Measurements from ENCODE around the gene MTMR2.
A peak's percentile ranks its signal among the peaks of the same experiment; 100 is the strongest.
"Not testable (repeated sequence)": the region's sequence is repeated elsewhere in the genome, so short reads cannot be mapped to it uniquely, and the experiment has no call there.

The MTMR2 gene

DNA sequence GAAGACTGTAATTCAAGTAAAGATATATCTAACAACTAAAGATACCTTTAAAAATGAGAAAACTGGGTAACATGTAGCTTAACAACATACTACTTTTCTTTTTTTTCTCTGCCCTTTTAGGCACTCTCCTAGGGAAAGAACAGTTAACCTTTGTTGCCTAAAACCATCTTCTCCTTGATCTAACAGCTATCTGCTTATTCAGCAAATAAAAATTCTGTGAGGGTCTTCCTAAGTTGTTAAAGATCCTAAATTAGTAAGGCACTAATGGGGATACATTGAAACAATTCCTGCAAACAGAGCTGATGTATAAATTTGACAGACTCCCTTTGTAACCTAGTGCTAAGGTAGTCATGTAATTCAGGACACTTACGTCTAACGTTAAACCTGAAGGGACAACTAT is 39.1 kb downstream of the MTMR2 start:
- DNase-seq (ENCODE audit: low spot score), result no peak

DNA sequence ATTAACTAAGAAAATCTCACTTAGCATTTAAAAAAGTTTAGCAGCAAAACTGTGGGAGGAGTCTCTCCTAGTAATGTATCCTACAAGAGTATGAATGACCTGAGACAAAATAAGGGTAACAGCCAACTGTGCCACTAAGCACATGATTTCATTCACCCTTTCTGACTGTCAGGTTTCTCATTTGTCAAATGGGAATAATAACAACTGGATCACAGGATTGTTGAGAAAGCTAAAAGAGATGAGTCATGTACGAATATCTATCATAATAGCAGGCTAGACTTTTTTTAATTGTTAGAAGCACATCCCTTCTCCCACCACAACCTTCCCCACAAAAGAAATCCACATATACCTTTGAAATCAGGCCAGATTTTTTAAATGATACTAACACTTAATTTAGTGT is 39.5 kb downstream of the MTMR2 start:
- DNase-seq (ENCODE audit: low spot score), result no peak

DNA sequence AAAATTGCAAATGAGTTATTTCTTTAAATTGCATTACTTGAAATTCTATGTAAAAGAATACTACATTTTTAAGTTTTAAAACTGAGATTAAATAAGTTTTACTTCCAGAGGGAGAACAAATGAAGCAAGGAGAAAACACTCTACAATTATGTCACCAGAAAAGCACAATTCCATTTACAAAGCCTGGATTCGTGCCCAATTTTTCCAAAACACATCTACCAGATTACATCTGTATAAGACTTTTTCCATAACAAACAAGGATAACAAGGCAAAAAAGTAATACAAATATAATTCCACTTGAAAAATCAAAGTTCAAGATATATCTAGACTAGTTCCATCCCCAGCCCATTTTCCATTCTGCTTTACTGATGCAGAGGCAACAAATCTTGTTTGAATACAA is 40.5 kb downstream of the MTMR2 start:
- DNase-seq (ENCODE audit: low spot score), result no peak

DNA sequence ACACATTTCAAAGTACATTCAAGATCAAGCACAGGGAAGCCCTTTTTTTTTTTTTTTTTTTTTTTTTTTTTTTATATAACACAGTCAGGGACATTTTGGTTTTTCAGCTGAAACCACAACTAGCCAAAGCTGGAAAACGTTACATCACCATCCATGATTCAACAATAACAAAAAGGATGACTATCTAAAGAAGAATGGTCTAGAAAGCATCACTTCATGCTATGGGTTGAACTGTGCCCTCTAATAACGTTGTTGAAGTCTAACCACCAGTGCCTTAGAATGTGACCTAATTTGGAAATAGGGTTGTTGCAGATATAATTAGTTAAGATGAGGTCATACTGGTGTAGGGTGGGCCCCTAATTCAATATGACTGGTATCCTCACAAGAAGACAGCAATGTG is 46.6 kb downstream of the MTMR2 start:
- DNase-seq (ENCODE audit: low spot score), result no peak

DNA sequence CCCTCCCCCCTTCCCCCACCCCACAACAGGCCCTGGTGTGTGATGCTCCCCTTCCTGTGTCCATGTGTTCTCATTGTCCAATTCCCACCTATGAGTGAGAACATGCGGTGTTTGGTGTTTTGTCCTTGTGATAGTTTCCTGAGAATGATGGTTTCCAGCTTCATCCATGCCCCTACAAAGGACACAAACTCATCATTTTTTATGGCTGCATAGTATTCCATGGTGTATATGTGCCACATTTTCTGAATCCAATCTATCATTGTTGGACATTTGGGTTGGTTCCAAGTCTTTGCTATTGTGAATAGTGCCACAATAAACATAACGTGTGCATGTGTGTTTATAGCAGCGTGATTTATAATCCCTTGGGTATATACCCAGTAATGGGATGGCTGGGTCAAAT is 53.0 kb downstream of the MTMR2 start:
- DNase-seq (ENCODE audit: low spot score), result not testable (repeated sequence)

DNA sequence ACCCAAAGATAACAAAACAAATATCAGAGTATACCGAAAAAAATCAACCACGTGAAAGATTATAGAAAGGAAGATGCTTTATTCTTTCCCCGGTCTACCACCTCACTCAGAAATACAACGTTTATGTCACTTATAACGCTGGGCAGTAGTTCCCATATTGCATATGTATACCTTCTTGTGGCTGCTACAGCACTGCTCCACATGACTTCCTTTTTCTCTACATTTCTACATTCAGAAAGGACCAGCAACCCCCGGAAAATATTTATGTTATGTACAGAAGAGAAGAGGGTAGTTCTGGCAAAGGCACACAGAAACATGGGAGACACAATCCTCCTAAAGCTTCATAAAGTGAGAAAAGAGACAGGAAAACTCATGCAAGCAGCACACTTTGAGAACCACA is 56.8 kb downstream of the MTMR2 start:
- no peak for DNase-seq (ENCODE audit: low spot score)

DNA sequence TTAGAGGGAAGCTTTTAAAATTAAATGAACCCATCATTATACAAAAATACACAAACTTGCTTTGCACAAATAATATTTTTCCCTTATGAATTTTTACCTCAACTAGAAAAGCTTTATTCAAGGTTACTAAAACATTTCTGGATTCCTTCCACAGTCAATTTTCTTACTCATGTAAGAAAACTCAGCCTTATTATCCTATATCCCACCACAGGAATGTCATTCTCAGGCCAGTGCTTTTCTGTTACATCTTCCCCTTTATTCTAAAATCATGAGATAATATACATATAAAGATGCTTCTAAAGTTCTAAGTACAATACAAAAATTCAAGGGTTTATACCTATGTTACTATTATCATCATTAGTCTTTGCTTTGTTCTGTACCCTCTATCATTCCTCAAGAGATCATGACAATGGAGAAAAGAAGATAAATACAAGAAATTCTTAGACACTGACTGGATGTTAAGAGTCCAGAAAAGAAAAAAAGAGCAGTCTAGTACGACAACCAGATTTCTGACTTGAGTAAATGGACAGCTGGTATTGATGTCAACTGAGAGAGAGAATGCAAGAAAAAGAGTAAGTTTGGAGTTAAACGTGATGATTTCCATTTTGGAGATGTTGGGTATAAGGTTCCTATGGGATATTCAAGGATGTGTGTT is 60.3 kb downstream of the MTMR2 start:
- no peak for DNase-seq (ENCODE audit: low spot score)

DNA sequence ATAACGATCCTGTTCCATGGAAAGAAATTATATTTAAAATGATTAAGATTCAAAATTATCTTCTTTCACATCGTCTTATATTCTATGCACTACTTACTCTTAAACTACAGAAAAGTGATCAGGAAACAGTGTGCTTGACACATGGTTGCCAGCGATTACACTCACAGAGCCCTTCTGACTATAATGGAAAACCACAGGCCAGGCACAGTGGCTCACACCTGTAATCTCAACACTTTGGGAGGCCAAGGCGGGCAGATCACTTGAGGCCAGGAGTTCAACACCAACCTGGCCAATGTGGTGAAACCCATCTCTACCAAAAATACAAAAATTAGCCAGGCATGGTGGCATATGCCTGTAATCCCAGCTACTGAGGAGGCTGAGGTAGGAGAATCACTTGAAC is 63.9 kb downstream of the MTMR2 start:
- not testable (repeated sequence) for DNase-seq (ENCODE audit: low spot score)

DNA sequence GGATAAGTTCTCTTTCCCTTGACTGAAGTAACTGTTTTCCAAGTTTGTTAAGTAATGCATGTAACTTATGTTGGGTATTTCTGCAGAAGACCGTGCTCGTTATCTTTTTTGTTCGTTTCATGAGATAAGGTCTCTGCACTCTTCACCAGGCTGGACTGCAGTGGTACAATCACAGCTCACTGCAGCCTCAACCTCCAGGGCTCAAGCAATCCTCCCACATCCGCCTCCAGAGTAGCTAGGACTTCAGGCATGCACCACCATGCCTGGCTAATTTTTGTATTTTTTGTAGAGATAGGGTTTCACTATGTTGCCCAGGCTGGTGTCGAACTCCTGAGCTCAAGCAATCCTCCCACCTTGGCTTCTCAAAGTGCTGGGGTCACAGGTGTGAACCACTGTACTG is 69.5 kb downstream of the MTMR2 start:
- not testable (repeated sequence) for DNase-seq (ENCODE audit: low spot score)

DNA sequence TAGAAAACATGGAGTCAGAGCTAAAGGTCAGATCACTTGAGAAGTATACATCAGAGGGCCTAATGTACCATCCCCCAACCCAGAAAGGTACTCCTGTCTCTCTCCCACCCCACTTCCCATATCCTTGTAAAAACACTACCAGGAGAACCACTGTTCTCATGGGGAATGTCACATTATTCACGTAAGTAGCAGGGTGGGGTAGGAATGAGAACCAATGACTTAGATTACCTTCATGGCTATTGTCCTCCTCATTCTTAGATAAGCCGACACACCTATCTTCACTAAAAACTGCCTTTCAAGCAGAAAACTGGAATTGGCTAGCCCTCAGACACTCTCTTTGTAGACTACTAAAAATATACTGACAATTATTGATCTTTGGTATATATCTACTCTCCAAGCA is 70.0 kb downstream of the MTMR2 start:
- DNase-seq (ENCODE audit: low spot score), result no peak

DNA sequence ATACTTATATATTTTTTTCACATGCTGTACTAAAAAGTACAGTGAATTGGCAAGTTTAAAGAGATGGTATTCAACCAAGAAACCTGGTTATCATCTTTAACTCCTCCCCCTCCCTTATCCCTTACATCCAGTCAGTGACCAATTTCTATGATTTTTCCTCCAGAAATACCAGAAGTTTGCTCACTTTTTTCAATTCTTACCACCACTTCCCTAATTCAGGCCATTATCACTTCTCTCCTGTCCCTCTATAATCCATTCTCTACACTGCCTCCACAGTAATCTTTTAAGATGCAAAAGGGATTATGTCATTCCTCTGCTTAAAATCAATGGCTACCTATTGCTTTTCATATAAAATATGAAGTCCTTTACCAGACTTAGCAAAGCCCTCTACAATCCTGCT is 70.8 kb downstream of the MTMR2 start:
- DNase-seq (ENCODE audit: low spot score), result no peak

DNA sequence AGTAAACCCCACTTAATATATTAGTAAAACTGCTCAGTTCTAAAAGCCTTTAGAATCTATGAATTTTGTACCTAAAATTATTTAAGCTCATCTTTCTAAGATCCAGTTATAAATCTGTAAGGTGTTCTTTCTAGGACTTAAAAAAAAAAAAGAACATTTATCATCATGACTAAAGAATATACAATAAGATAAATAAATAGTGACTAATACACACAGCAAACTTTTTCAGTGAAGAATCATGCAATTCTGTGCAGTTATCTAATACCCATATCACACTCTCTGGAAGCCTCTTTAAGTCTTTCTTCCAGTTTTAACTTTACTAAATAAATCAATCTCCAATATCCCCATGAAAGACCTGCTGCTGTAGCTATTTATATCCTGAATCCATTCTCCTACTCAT is 73.8 kb downstream of the MTMR2 start:
- DNase-seq (ENCODE audit: low spot score), result no peak

DNA sequence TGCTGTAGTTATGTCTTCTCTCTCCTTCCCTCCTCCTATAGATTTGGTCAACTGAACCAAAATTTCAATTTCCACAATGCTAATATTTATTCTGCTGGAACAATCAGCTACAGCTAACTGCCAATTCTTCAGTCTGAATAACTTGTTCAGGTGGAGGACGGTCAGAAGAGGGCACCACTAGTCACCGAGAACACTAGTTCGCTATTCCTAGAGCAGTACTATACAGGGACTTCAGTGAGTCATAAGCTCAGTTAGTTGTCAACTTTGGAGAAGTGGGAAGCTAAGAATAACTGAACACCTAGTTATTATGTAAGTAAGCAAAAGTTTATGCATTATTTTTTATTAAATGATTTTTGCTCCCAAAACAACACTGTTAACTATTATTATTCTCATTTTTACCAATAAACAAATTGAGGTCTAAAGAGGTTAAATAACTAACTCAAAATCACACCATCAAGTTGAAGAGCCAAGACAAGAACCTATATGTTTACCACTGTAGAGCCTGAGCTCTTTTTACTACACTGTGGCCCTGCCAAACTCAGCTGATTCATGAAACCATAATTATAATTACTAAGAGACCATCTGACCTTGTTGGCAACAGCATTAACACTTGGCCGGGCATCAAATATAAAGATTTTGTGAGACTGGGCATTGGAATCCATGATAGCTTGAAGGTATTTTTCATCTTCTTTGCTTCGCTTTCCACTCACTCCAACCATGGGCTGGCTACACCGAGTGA is 74.7 kb downstream of the MTMR2 start:
- DNase-seq (ENCODE audit: low spot score), result peak; percentile 42

DNA sequence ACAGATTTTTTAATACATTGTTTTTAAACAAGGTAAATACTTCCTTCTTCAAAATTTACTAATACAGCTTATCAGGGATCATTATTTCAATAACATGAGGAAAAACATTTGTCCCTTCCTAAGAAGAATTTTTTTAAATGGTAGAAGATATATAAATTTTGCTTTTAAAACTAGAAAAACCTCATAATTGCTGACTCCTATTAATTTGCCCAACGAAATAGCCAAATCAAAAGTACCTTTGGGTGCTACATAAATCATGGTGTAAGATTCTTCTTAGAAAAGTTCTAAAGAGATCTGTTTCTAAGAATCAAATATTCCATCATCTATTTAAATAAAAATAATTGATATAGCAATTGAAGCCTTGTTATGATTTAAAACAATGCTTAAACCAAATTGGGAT is 78.7 kb downstream of the MTMR2 start:
- no peak for DNase-seq (ENCODE audit: low spot score)

DNA sequence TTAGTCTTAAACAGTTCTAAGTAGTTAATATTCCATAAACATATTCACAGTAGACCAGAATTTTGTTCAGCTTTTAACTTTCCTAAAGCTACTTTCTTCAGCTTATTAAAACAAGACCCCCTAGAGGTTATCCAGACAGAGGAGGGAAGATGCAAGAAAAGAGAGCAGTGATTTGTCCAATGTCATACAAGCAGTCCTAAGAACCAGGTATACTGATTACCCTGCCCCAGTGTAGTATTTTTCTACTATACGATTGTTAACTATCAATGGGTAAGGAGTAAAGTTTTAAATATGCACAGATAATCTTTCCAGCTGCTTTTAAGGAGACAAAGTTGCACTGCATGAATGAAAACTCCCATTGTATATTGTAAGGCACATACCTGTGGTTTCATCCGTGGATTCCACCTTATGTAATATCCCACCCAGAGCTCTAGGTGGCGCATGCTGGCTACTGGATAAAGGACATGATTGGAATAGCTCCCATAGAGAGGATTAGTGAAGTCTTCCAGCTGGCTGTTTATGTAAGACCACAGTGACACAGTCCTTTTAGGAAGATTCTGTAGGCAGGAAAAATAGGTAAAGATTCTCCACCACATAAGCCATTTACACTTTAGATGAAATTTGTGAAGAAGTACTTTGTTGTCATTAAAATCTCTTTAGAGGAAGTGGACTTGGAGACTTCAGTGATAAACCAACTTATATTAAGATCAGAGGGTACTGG is 88.0 kb downstream of the MTMR2 start:
- DNase-seq (ENCODE audit: low spot score), result peak; percentile 82

DNA sequence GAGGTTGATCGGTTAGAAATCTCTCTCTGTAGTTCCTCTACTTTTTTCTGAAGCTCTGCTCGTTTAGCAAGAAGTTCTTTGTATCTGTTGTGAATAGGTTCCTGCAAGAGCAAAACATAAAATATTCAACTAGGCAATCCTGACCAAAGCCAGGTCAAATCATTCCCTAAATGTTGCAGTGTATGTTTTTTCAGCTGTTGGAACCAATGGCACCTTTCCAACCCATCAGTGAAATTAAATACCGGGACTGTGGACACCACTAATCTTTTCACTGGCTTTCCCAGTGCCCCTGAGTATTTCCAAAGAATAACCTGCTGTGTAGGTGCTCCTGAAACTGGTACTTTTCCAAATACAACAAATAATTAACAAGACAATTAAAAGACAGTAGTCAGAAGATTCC is 88.6 kb downstream of the MTMR2 start:
- no peak for DNase-seq (ENCODE audit: low spot score)

DNA sequence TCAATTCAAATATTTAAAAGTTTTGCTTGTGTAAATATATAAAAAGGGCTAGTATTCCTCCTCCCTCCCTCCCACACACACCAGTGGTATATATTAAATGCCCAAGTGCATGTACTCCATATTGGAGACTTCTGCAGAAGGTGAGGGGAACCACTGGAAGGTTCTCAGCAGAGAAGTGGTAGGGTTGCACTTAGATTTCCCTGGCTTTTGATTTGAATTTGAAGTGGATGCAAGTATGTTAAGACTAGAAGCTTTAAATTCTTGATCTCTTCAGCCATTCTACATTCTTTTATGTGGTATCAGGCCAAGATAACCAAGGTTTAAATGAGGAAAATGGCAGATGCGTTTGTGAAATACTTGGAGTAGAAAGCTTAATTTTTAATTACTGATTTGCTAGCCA is 90.5 kb downstream of the MTMR2 start:
- no peak for DNase-seq (ENCODE audit: low spot score)

DNA sequence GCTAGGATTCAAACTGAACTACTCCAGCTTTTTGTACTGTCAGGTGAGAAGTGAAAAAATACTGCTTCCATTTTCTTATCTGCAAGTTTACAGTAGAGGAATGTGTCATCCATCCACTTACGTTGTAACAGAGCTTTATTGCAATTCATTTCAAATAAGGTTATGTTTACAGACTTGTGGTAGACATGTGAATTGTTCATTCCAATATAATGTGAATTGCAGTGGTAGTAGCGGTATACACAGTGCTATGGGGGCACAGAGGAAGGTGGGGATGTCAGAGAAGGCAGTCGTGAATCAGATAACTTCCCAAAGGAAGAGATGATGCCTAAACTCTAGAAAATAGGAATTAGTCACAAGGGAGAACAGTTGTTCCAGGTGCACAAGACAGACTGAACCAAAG is 91.1 kb downstream of the MTMR2 start:
- no peak for DNase-seq (ENCODE audit: low spot score)

DNA sequence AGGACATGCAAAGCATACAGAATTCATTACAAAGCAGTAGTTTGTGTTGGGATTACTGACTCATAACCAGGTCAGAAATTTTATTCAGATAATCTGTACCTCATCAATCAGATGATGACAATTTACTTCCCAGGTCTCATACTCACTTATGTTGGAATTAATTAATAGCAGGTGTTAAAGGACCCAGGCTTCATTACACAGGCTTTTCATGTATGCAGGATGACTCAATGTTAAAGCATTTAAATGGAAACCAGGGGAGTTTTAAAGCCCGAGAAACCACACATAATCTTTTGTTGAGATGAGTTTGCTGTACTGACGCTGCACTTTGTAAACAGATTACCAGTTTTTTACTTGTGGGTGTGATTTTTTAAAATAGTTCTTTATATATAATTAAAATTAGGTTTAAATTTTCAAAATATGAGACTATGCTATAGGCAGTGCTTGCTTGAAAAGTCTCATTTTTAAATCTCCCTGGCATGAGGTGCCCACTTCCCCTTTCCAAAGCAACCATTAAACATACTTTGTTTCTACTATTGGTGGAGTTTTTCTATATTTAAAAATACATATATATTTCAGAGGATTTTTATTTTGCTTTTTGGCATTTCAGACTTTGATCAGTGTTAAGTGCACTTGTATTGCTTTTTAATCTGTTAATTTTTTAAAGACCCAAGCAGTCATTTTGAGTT is 92.6 kb downstream of the MTMR2 start:
- no peak for DNase-seq (ENCODE audit: low spot score)

DNA sequence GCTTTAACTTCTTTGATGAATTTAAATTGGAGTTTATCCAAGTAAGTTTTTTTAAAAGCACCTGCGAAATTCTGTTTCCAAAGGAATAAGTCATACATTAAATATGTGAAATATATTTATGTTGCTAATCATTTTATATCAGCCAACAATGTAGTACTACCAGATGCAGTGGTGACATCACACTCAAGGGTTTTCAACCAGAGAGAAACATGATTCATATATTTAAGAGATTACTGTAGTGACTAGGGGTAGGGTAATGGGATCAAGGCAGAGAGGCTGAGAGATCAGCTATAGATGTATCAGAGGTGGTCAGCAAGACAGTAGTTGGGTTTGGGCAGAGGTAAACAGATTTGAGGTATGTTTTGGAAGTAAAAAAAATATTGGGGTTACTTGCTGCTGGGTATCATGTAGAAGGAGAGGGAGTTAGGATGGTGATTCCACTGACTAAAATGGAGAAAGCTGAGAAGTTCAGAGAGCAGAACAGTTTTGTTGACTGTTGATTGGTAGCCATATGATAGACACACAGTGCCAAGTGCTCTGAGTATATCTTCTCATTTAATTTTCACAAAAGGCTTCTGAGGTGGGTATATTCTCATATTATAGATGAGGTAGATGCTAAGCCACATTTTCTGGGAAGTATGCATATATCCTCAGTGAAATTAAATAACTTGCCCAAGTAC is 94.2 kb downstream of the MTMR2 start:
- no peak for DNase-seq (ENCODE audit: low spot score)

DNA sequence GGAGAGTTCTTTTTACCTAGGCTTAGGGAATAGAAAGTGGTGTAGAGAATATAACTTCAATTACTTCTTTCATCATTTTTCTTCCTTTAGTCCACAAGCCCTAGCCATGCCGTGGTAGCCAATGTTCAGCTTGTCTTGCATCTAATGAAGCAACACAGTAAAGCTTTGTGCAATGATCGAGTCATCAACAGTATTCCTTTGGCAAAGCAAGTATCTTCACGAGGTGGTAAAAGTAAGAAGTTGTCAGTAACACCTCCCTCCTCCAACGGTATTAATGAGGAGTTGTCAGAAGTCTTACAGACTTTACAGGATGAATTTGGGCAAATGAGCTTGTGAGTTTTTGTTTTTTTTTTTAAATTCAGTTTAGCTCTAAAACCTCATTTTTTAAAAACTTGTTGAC is 96.2 kb downstream of the MTMR2 start:
- no peak for DNase-seq (ENCODE audit: low spot score)

DNA sequence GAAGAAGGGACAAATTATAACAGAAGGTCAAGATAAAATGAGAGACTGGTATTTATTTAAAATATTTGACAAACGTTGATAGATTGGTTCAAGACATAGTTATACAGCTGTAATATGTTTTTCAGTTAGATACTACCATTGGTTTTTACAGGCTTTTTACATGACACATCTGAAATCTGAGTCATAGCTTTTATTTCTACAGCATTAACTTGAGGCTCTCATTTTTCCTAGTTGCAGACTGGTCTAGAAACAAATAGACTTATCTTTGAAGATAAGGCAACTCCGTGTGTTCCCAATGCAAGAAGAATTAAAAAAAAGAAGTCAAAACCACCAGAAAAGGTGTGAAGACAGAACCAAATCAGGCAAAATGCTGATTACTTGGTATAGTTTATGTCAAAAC is 102.3 kb downstream of the MTMR2 start:
- no peak for DNase-seq (ENCODE audit: low spot score)
